Neural cell (in vitro differentiated cells): ENCODE results near the gene CLSTN3. TPM values are rescaled to one million over a fixed set of nuclear protein-coding genes. Genes with fewer than 3 reads are reported as not detected.
"Not testable (repeated sequence)": the region's sequence is repeated elsewhere in the genome, so short reads cannot be mapped to it uniquely, and the experiment has no call there.

Experiments
- H2AFZ ChIP-seq: fragments of 200-600, 300-800 bp; sonication (generic), shearing (Covaris generic); 2 replicates; pipeline ENCODE4 v1.6.0; 2014; ENCODE audit warnings: low read depth, mild to moderate bottlenecking, antibody characterized with exemption, low read length, moderate library complexity
- H3F3A ChIP-seq: fragments of 200-600 bp; shearing (Covaris generic); 2 replicates; pipeline ENCODE4 v1.6.1; 2016; ENCODE audit warnings: mild to moderate bottlenecking, moderate library complexity, mixed read lengths, antibody characterized with exemption, low read length; ENCODE audit not compliant: insufficient read depth, poor library complexity, severe bottlenecking
- H3K27ac ChIP-seq: fragments of 200-600, 300-800 bp; sonication (generic), shearing (Covaris generic); 2 replicates; pipeline ENCODE4 v1.5.1; 2014; ENCODE audit warnings: mild to moderate bottlenecking, low read length, moderate library complexity
- H3K27me3 ChIP-seq: fragments of 300-800, 200-600 bp; sonication (generic), shearing (Covaris generic); 2 replicates; pipeline ENCODE4 v1.6.0; 2014; ENCODE audit warnings: mild to moderate bottlenecking, low read depth, low read length, moderate library complexity; ENCODE audit not compliant: insufficient read depth
- H3K36me3 ChIP-seq: fragments of 300-800, 200-600 bp; sonication (generic), shearing (Covaris generic); 2 replicates; pipeline ENCODE4 v1.5.1; 2014; ENCODE audit warnings: mild to moderate bottlenecking, antibody characterized with exemption, low read length, moderate library complexity; ENCODE audit not compliant: insufficient read depth
- H3K4me2 ChIP-seq: fragments of 300-800, 200-600 bp; sonication (generic), shearing (Covaris generic); 2 replicates; pipeline ENCODE4 v1.6.0; 2014; ENCODE audit warnings: mild to moderate bottlenecking, low read length
- H3K4me3 ChIP-seq: fragments of 300-800, 200-600 bp; sonication (generic), shearing (Covaris generic); 2 replicates; pipeline ENCODE4 v1.5.1; 2014; ENCODE audit warnings: mild to moderate bottlenecking, low read length, moderate library complexity
- H3K79me2 ChIP-seq: fragments of 200-600 bp; shearing (Covaris generic); replicated peaks from 2 replicates; pipeline ENCODE4 v1.6.0; 2014; ENCODE audit warnings: mild to moderate bottlenecking, low read length, moderate library complexity; ENCODE audit not compliant: insufficient read depth
- H3K9ac ChIP-seq: fragments of 300-800, 200-600 bp; sonication (generic), shearing (Covaris generic); 2 replicates; pipeline ENCODE4 v1.6.1; 2016; ENCODE audit warnings: mild to moderate bottlenecking, low read length, mixed read lengths
- H3K9me2 ChIP-seq: fragments of 200-600 bp; shearing (Covaris generic); 2 replicates; pipeline ENCODE4 v1.6.1; 2016; ENCODE audit warnings: mild to moderate bottlenecking, low read length, mixed read lengths; ENCODE audit not compliant: insufficient read depth
- H3K9me3 ChIP-seq: fragments of 200-600, 300-800 bp; sonication (generic), shearing (Covaris generic); 2 replicates; pipeline ENCODE4 v1.6.1; 2016; ENCODE audit warnings: mild to moderate bottlenecking, mixed run types, low read length, moderate library complexity, mixed read lengths
- H4K20me1 ChIP-seq: fragments of 200-600 bp; shearing (Covaris generic); 2 replicates; pipeline ENCODE4 v1.6.1; 2016; ENCODE audit warnings: mild to moderate bottlenecking, mixed run types; ENCODE audit not compliant: insufficient read depth
- EP300 ChIP-seq: fragments of 450-650 bp; conservative IDR thresholded peaks from 2 replicates; pipeline ENCODE4 v1.6.1; 2014; ENCODE audit warnings: antibody characterized with exemption, mild to moderate bottlenecking, moderate library complexity; ENCODE audit not compliant: poor library complexity, severe bottlenecking
- EZH2 ChIP-seq: fragments of 200-600, 300-800 bp; shearing (Covaris generic), sonication (generic); IDR thresholded peaks from 2 replicates; pipeline ENCODE4 v1.6.1; 2014; ENCODE audit warnings: antibody characterized with exemption, low read length, borderline replicate concordance, mild to moderate bottlenecking; ENCODE audit not compliant: insufficient read depth, poor library complexity, severe bottlenecking
- MXI1 ChIP-seq: fragments of 450-650 bp; conservative IDR thresholded peaks from 2 replicates; pipeline ENCODE4 v1.6.1; 2014; ENCODE audit warnings: antibody characterized with exemption, mild to moderate bottlenecking; ENCODE audit not compliant: poor library complexity, severe bottlenecking
- POLR2AphosphoS5 ChIP-seq: IDR thresholded peaks from 2 replicates; pipeline ENCODE4 v1.6.1; 2012
- RAD21 ChIP-seq: fragments of 450-650 bp; conservative IDR thresholded peaks from 2 replicates; pipeline ENCODE4 v1.6.1; 2014; ENCODE audit warnings: antibody characterized with exemption, mild to moderate bottlenecking, moderate library complexity
- REST ChIP-seq: IDR thresholded peaks from 2 replicates; pipeline ENCODE4 v1.6.1; 2012; ENCODE audit warnings: borderline replicate concordance
- SMC3 ChIP-seq: fragments of 450-650 bp; conservative IDR thresholded peaks from 2 replicates; pipeline ENCODE4 v1.6.1; 2014; ENCODE audit warnings: antibody characterized with exemption, mild to moderate bottlenecking, moderate library complexity; ENCODE audit not compliant: poor library complexity
- TAF1 ChIP-seq: IDR thresholded peaks from 2 replicates; pipeline ENCODE4 v1.6.1; 2012; ENCODE audit warnings: low read depth
- polyA plus RNA-seq: library from polyadenylated mRNA; depleted of rRNA; stranded (reverse); fragments of >200 nt; gene quantifications from 2 replicates; pipeline ENCODE4 v1.2.3, GENCODE V29; 2014
- TF ChIP-seq, protein P1 (sequence below): fragments of 450-650 bp; IDR thresholded peaks from 2 replicates; pipeline ENCODE4 v1.5.1; 2014; ENCODE audit warnings: antibody characterized with exemption, mild to moderate bottlenecking, moderate library complexity; ENCODE audit not compliant: poor library complexity, severe bottlenecking

Gene CLSTN3
- polyA plus RNA-seq, 1 donor from 2014 or later = 61.0 TPM

- Histone ChIP-seq H3K9me2 (no peaks in the 10 kb centered on the region), H3K36me3 (no peaks in the 10 kb centered on the region), H3K4me3 (peak overlapping the region; percentile 26), H3K79me2 (no peaks in the 10 kb centered on the region), H3K27ac (peak overlapping the region; percentile 52), H3K9me3 (no peaks in the 10 kb centered on the region), H4K20me1 (no peaks in the 10 kb centered on the region), H3K4me2 (peak overlapping the region; percentile 28), H3K9ac (no peak overlapping the region), H2AFZ (no peak overlapping the region), H3K27me3 (no peaks in the 10 kb centered on the region), H3F3A (no peaks in the 10 kb centered on the region)
- TF ChIP-seq POLR2AphosphoS5 = peak; percentile 66
- no peak for TF ChIP-seq REST
- peak; percentile 83 for TF ChIP-seq EP300
Measured at GRCh38 chr12:7103837-7104584, 26.2 kb upstream of the CLSTN3 start.

- H3K4me2 ChIP-seq = no peak overlapping the region
- H3K79me2 ChIP-seq = no peaks in the 10 kb centered on the region
- H3K9me2 ChIP-seq = no peaks in the 10 kb centered on the region
- H3F3A ChIP-seq = no peaks in the 10 kb centered on the region
- H3K4me3 ChIP-seq = no peak overlapping the region
- no peaks in the 10 kb centered on the region for H3K9me3 ChIP-seq
- no peak overlapping the region for H2AFZ ChIP-seq
- no peak for TF ChIP-seq SMC3
- TF ChIP-seq REST = no peak
- no peak for TF ChIP-seq TAF1
- TF ChIP-seq EZH2 = no peak
- no peak for TF ChIP-seq EP300
- TF ChIP-seq POLR2AphosphoS5 = no peak
- no peak for TF ChIP-seq MXI1
- no peak for TF ChIP-seq RAD21
- TF ChIP-seq, protein P1, sequence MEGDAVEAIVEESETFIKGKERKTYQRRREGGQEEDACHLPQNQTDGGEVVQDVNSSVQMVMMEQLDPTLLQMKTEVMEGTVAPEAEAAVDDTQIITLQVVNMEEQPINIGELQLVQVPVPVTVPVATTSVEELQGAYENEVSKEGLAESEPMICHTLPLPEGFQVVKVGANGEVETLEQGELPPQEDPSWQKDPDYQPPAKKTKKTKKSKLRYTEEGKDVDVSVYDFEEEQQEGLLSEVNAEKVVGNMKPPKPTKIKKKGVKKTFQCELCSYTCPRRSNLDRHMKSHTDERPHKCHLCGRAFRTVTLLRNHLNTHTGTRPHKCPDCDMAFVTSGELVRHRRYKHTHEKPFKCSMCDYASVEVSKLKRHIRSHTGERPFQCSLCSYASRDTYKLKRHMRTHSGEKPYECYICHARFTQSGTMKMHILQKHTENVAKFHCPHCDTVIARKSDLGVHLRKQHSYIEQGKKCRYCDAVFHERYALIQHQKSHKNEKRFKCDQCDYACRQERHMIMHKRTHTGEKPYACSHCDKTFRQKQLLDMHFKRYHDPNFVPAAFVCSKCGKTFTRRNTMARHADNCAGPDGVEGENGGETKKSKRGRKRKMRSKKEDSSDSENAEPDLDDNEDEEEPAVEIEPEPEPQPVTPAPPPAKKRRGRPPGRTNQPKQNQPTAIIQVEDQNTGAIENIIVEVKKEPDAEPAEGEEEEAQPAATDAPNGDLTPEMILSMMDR = no peak
- no peaks in the 10 kb centered on the region for H3K36me3 ChIP-seq
- no peak overlapping the region for H3K9ac ChIP-seq
- no peak overlapping the region for H3K27ac ChIP-seq
- H3K27me3 ChIP-seq = no peaks in the 10 kb centered on the region
- H4K20me1 ChIP-seq = no peaks in the 10 kb centered on the region
Measured at GRCh38 chr12:7106082-7106481, 24.1 kb upstream of the CLSTN3 start.

DNA sequence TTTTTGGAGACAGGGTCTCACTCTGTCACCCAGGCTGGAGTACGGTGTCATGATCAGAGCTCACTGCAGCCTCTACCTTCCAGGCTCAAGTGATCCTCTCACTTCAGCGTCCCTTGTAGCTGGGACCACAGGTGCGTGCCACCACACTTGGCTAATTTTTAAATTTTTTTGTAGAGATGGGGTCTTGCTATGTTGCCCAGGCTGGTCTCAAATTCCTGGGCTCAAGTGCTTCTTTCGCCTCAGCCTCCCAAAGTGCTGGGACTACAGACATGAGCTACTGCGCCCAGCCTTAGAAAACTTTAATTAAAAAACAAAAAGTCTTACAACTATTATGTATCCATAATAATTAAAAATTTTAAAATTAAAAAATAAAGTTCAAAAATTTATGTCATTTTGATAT lies 23.0 kb upstream of the CLSTN3 start:
- H3K9me2 ChIP-seq, H3F3A ChIP-seq, H3K9me3 ChIP-seq, H3K27me3 ChIP-seq, H3K4me3 ChIP-seq, H2AFZ ChIP-seq, H3K79me2 ChIP-seq, H3K9ac ChIP-seq, H3K4me2 ChIP-seq, H4K20me1 ChIP-seq, H3K27ac ChIP-seq, H3K36me3 ChIP-seq: not testable (repeated sequence)
